ENCODE data around the gene ERP44. TPM values are rescaled to one million over a fixed set of nuclear protein-coding genes. Genes with fewer than 3 reads are reported as not detected.

Gene ERP44
- total RNA-seq, 1 experiment from 2014 or later, result 19.5 TPM

DNA sequence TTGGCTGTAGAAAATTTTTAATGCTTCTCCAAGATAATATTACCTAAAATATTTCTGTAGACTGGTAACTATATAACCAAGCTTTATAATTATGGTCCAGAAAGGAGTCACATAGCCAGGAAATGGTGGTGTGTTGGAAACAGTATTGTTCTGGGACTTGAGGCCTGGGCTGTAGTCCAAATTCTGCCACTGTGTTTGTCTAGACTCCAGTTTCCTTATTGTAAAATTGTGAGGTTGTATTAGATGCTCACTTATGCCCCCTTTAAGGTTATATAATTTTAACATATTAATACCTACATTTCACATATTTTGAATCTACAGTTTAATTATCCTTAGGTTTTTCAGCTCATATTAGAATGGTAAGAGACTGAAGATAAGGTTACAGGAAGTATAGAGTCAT is 149.9 kb downstream of the ERP44 start:
- Histone ChIP-seq H4K20me1 (ENCODE audit: insufficient read depth) (no peaks in the 10 kb centered on the region; the same call in 1 of the 2 replicates), H3K9me3 (ENCODE audit: insufficient read depth, low read depth) (no peaks in the 10 kb centered on the region), H3K79me2 (ENCODE audit: low read depth) (no peaks in the 10 kb centered on the region), H3F3A (ENCODE audit: insufficient read depth, low read depth) (0 out of 2 replicates have a peak, but pooled peaks cover 5% of the 10 kb centered on the region), H3K36me3 (ENCODE audit: low read depth) (no peaks in the 10 kb centered on the region; the same call in 1 of the 2 replicates), H3K9me2 (ENCODE audit: insufficient read depth) (no peaks in the 10 kb centered on the region), H3K4me3 (no peak overlapping the region), H3K27me3 (ENCODE audit: insufficient read depth, low read depth) (no peaks in the 10 kb centered on the region), H3K4me2 (no peak overlapping the region), H3K4me1 (replicated peaks; ENCODE audit: insufficient read depth) (no peaks in the 10 kb centered on the region), H3K27ac (no peak overlapping the region), H2AFZ (no peak overlapping the region)
- TF ChIP-seq EZH2 (IDR thresholded peaks at IDR 0.05; ENCODE audit: low read depth), result no peak
- TF ChIP-seq, protein P1, sequence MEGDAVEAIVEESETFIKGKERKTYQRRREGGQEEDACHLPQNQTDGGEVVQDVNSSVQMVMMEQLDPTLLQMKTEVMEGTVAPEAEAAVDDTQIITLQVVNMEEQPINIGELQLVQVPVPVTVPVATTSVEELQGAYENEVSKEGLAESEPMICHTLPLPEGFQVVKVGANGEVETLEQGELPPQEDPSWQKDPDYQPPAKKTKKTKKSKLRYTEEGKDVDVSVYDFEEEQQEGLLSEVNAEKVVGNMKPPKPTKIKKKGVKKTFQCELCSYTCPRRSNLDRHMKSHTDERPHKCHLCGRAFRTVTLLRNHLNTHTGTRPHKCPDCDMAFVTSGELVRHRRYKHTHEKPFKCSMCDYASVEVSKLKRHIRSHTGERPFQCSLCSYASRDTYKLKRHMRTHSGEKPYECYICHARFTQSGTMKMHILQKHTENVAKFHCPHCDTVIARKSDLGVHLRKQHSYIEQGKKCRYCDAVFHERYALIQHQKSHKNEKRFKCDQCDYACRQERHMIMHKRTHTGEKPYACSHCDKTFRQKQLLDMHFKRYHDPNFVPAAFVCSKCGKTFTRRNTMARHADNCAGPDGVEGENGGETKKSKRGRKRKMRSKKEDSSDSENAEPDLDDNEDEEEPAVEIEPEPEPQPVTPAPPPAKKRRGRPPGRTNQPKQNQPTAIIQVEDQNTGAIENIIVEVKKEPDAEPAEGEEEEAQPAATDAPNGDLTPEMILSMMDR (conservative IDR thresholded peaks at IDR 0.05), result no peak
- POLR2A ChIA-PET (ENCODE audit: unreplicated experiment), result no interaction called here
- intact Hi-C loops (cut with micrococcal nuclease; ENCODE audit: unreplicated experiment), result no loop called here
- no peak for DNase-seq
- CTCF ChIA-PET, result no interaction called here
- no TSS peak for BruUV-seq (replicated peaks)

DNA sequence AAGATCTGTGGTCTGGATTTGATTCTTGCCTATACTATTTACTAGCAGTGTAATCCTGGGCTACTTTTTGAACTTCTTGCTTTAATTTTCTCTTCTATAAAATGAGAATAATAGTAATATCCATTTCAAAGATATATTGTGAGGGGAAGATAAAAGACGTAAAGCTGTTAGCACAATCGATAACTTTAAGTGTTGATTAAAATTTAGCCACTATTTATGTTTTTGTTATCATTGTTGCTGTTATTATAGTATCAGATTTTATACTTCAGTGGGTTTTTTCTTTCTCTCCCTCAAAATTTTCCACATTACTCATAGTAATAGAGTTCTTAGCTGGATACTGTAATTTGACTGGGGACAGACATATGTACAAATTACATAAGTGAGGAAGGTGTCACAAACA is 150.3 kb downstream of the ERP44 start:
- no peak overlapping the region for H3K4me3 ChIP-seq
- H3K27ac ChIP-seq, result no peak overlapping the region
- no peaks in the 10 kb centered on the region for H3K9me3 ChIP-seq (ENCODE audit: insufficient read depth, low read depth)
- intact Hi-C loops (cut with micrococcal nuclease; ENCODE audit: unreplicated experiment), result no loop called here
- DNase-seq, result no peak
- no peak for TF ChIP-seq EZH2 (IDR thresholded peaks at IDR 0.05; ENCODE audit: low read depth)
- H3F3A ChIP-seq (ENCODE audit: insufficient read depth, low read depth), result 0 out of 2 replicates have a peak, but pooled peaks cover 5% of the 10 kb centered on the region
- no peaks in the 10 kb centered on the region for H3K27me3 ChIP-seq (ENCODE audit: insufficient read depth, low read depth)
- H3K9me2 ChIP-seq (ENCODE audit: insufficient read depth), result no peaks in the 10 kb centered on the region
- no peak overlapping the region for H2AFZ ChIP-seq
- no peaks in the 10 kb centered on the region; the same call in 1 of the 2 replicates for H4K20me1 ChIP-seq (ENCODE audit: insufficient read depth)
- no peaks in the 10 kb centered on the region for H3K79me2 ChIP-seq (ENCODE audit: low read depth)
- ChIA-PET POLR2A (ENCODE audit: unreplicated experiment) (interaction anchor here (0.7 kb wide), 1 partner anchor 390 kb away, joined by 10 read pairs; no protein-coding TSS in a partner anchor), CTCF (no interaction called here)
- no peaks in the 10 kb centered on the region for H3K4me1 ChIP-seq (replicated peaks; ENCODE audit: insufficient read depth)
- BruUV-seq (replicated peaks), result no TSS peak
- H3K4me2 ChIP-seq, result no peak overlapping the region
- no peaks in the 10 kb centered on the region; the same call in 1 of the 2 replicates for H3K36me3 ChIP-seq (ENCODE audit: low read depth)

DNA sequence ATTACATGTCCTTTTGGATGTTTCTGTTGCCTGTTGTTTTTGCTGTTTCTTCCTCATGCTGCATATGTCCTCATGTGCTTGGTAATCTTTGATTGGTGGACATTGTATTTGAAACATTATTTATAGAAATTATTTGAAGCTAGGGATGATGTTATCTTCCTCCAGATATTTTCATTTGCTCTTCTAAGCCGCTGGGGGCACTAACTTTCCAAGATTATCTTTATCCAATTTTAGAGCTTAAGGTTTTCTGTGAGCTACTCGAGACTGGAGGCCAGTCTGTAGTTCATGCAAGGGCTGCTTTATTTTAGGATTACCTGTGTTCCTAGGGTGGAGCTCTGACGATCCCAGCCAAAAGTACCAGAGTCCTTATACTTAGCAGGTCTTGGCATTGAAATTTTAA is 151.4 kb downstream of the ERP44 start:
- Histone ChIP-seq H3K36me3 (ENCODE audit: low read depth) (no peaks in the 10 kb centered on the region; the same call in 1 of the 2 replicates), H2AFZ (no peak overlapping the region), H3K27me3 (ENCODE audit: insufficient read depth, low read depth) (no peaks in the 10 kb centered on the region), H3K79me2 (ENCODE audit: low read depth) (no peaks in the 10 kb centered on the region), H3K9me2 (ENCODE audit: insufficient read depth) (no peaks in the 10 kb centered on the region), H3K4me2 (no peak overlapping the region), H3K4me1 (replicated peaks; ENCODE audit: insufficient read depth) (no peaks in the 10 kb centered on the region), H3K9me3 (ENCODE audit: insufficient read depth, low read depth) (no peaks in the 10 kb centered on the region), H3F3A (ENCODE audit: insufficient read depth, low read depth) (0 out of 2 replicates have a peak, but pooled peaks cover 5% of the 10 kb centered on the region), H4K20me1 (ENCODE audit: insufficient read depth) (no peaks in the 10 kb centered on the region; the same call in 1 of the 2 replicates), H3K4me3 (no peak overlapping the region), H3K27ac (no peak overlapping the region)
- intact Hi-C loops (cut with micrococcal nuclease; ENCODE audit: unreplicated experiment), result no loop called here
- TF ChIP-seq, protein P1 (conservative IDR thresholded peaks at IDR 0.05), result no peak
- TF ChIP-seq EZH2 (IDR thresholded peaks at IDR 0.05; ENCODE audit: low read depth), result no peak
- no TSS peak for BruUV-seq (replicated peaks)
- CTCF ChIA-PET, result interaction anchor here (0.5 kb wide), 1 partner anchor 30 kb away, joined by 3 read pairs; no protein-coding TSS in a partner anchor
- POLR2A ChIA-PET (ENCODE audit: unreplicated experiment), result interaction anchor here (0.7 kb wide), 1 partner anchor 470 kb away, joined by 5 read pairs; no protein-coding TSS in a partner anchor
- DNase-seq, result no peak

All from PC-9 (cell line).